HL-60 (cell line): ENCODE data around the gene CKAP2L.

ENCODE experiments used
- CTCF ChIP-seq: IDR thresholded peaks from one replicate; pipeline ENCODE4 v1.5.1; 2011; ENCODE audit warnings: low read length, control low read depth, inconsistent platforms; ENCODE audit not compliant: insufficient read depth
- POLR2AphosphoS5 ChIP-seq: IDR thresholded peaks from 2 replicates; pipeline ENCODE4 v1.6.1; 2012; ENCODE audit warnings: low read depth
- REST ChIP-seq: IDR thresholded peaks from 2 replicates; pipeline ENCODE4 v1.6.1; 2012; ENCODE audit warnings: low read depth; ENCODE audit not compliant: insufficient replicate concordance
- SPI1 ChIP-seq: IDR thresholded peaks from 2 replicates; pipeline ENCODE4 v1.6.1; 2012; ENCODE audit warnings: low read depth, mild to moderate bottlenecking, borderline replicate concordance

- TF ChIP-seq CTCF (no peak), POLR2AphosphoS5 (no peak), SPI1 (no peak), REST (no peak)
These were observed 26.7 kb downstream of the CKAP2L start for GRCh38 chr2:112737542-112738232.
